ENCODE results near the gene CCDC148. TPM values are rescaled to one million over a fixed set of nuclear protein-coding genes. Genes with fewer than 3 reads are reported as not detected.
"Not testable (repeated sequence)": the region's sequence is repeated elsewhere in the genome, so short reads cannot be mapped to it uniquely, and the experiment has no call there.

The CCDC148 gene
- polyA plus RNA-seq, 3 donors, result 0.09 to 0.12 TPM; not detected in 1

- H3K27ac ChIP-seq (ENCODE audit: low read depth, low read length), result no peak overlapping the region
These were observed 65.2 kb downstream of the CCDC148 start for GRCh38 chr2:158391361-158391760.

- H3K27ac ChIP-seq (ENCODE audit: low read depth, low read length), result no peak overlapping the region
- 92 to 96% (median 96%) methylated on average over 1 of the region's 1 CpG for WGBS, 3 donors
These were observed 68.4 kb downstream of the CCDC148 start for GRCh38 chr2:158388159-158388558.

GRCh38 chr2:158385646-158386045 lies 70.9 kb downstream of the CCDC148 start:
- no peak overlapping the region for H3K27ac ChIP-seq (ENCODE audit: low read depth, low read length)

GRCh38 chr2:158381978-158382377 lies 74.6 kb downstream of the CCDC148 start:
- WGBS, 3 donors, result 80 to 98% (median 97%) methylated on average over 3 of the region's 3 CpGs
- no peak overlapping the region for H3K27ac ChIP-seq (ENCODE audit: low read depth, low read length)

GRCh38 chr2:158381205-158381604 lies 75.3 kb downstream of the CCDC148 start:
- no peak overlapping the region for H3K27ac ChIP-seq (ENCODE audit: low read depth, low read length)
- 81 to 87% (median 82%) methylated on average over 3 of the region's 3 CpGs for WGBS, 3 donors

- H3K27ac ChIP-seq (ENCODE audit: low read depth, low read length), result no peak overlapping the region
These were observed 75.8 kb downstream of the CCDC148 start for GRCh38 chr2:158380746-158381145.

- WGBS, 3 donors, result 80 to 88% (median 82%) methylated on average over 1 of the region's 1 CpG
- no peak overlapping the region for H3K27ac ChIP-seq (ENCODE audit: low read depth, low read length)
These were observed 77.6 kb downstream of the CCDC148 start for GRCh38 chr2:158378926-158379325.

- no peak overlapping the region for H3K27ac ChIP-seq (ENCODE audit: low read depth, low read length)
- WGBS, 3 donors, result 88 to 94% (median 91%) methylated on average over 5 of the region's 5 CpGs
These were observed 90.2 kb downstream of the CCDC148 start for GRCh38 chr2:158366342-158366741.

GRCh38 chr2:158359846-158360245 lies 96.7 kb downstream of the CCDC148 start:
- 76 to 96% (median 86%) methylated on average over 4 of the region's 4 CpGs for WGBS, 3 donors
- H3K27ac ChIP-seq (ENCODE audit: low read depth, low read length), result no peak overlapping the region

GRCh38 chr2:158357699-158358098 lies 98.9 kb downstream of the CCDC148 start:
- no peak overlapping the region for H3K27ac ChIP-seq (ENCODE audit: low read depth, low read length)
- 76 to 96% (median 93%) methylated on average over 2 of the region's 2 CpGs for WGBS, 3 donors

- no peak overlapping the region for H3K27ac ChIP-seq (ENCODE audit: low read depth, low read length)
- 83 to 100% (median 89%) methylated on average over 1 of the region's 1 CpG for WGBS, 3 donors
These were observed 99.4 kb downstream of the CCDC148 start for GRCh38 chr2:158357122-158357521.

- 85 to 95% (median 94%) methylated on average over 8 to 9 of the region's 14 CpGs for WGBS, 3 donors
- not testable (repeated sequence) for H3K27ac ChIP-seq (ENCODE audit: low read depth, low read length)
These were observed 105.1 kb downstream of the CCDC148 start for GRCh38 chr2:158351466-158351816.

GRCh38 chr2:158350751-158351465 lies 105.6 kb downstream of the CCDC148 start:
- H3K27ac ChIP-seq (ENCODE audit: low read depth, low read length), result not testable (repeated sequence)
- WGBS, 3 donors, result 89 to 97% (median 92%) methylated on average over 19 to 20 of the region's 20 CpGs

- WGBS, 3 donors, result 58 to 65% (median 60%) methylated on average over 2 of the region's 2 CpGs
- no peak overlapping the region for H3K27ac ChIP-seq (ENCODE audit: low read depth, low read length)
These were observed 110.5 kb downstream of the CCDC148 start for GRCh38 chr2:158346032-158346431.

GRCh38 chr2:158339513-158339912 lies 117.0 kb downstream of the CCDC148 start:
- H3K27ac ChIP-seq (ENCODE audit: low read depth, low read length), result no peak overlapping the region

- H3K27ac ChIP-seq (ENCODE audit: low read depth, low read length), result no peak overlapping the region
These were observed 119.5 kb downstream of the CCDC148 start for GRCh38 chr2:158337018-158337417.

- WGBS, 3 donors, result 74 to 94% (median 89%) methylated on average over 1 to 2 of the region's 2 CpGs
- H3K27ac ChIP-seq (ENCODE audit: low read depth, low read length), result not testable (repeated sequence)
These were observed 124.8 kb downstream of the CCDC148 start for GRCh38 chr2:158331799-158332198.

GRCh38 chr2:158325782-158326340 lies 130.7 kb downstream of the CCDC148 start:
- 40 to 94% (median 83%) methylated on average over 2 of the region's 2 CpGs for WGBS, 3 donors
- no peak overlapping the region for H3K27ac ChIP-seq (ENCODE audit: low read depth, low read length)

GRCh38 chr2:158325031-158325781 lies 131.3 kb downstream of the CCDC148 start:
- 91 to 96% (median 94%) methylated on average over 5 of the region's 5 CpGs for WGBS, 3 donors
- H3K27ac ChIP-seq (ENCODE audit: low read depth, low read length), result no peak overlapping the region

- 82 to 91% (median 84%) methylated on average over 1 of the region's 1 CpG for WGBS, 3 donors
- H3K27ac ChIP-seq (ENCODE audit: low read depth, low read length), result no peak overlapping the region
These were observed 133.2 kb downstream of the CCDC148 start for GRCh38 chr2:158323381-158323780.
